K562 (cell line): ENCODE data around the gene PRDX3. TPM values are rescaled to one million over a fixed set of nuclear protein-coding genes. Genes with fewer than 3 reads are reported as not detected.

ENCODE experiments used
- ATAC-seq: fragments of 200-7000 bp; cut with Tn5 transposase; 3 replicates; pipeline ENCODE4 v1.9.1; 2020; ENCODE audit warnings: moderate library complexity
- BruUV-seq: library from RNA; stranded (reverse); fragments of 400-500 nt; replicated peaks from 2 replicates; lab custom pipeline; 2021; lab: Mats Ljungman, UMichigan
- CTCF ChIA-PET: fragments of 300-600 bp; formaldehyde crosslinking; extraction: SDS; loops from one replicate; lab custom pipeline; 2021; ENCODE audit warnings: low intra/inter-chr PET ratio; lab: Yijun Ruan, JAX
- POLR2A ChIA-PET: fragments of 300-600, 350-650 bp; sonication (Branson Sonifier 250); formaldehyde crosslinking; extraction: SDS; loops from one replicate; lab custom pipeline; 2021; ENCODE audit warnings: antibody characterized with exemption, inconsistent platforms; lab: Yijun Ruan, JAX
- DNase-seq, 4 experiments: peaks; one replicate each; pipeline versions ENCODE4 v3.0.0 to v3.0.0-alpha.2; 2011 to 2018; ENCODE audit warnings: low spot score in 3 of 4, mixed read lengths in 3 of 4; ENCODE audit errors: extremely low read depth in 1 of 4
- FAIRE-seq: peaks from 2 replicates; lab custom pipeline; 2011; peaks lifted over from hg19 to GRCh38; lab: Jason Lieb, UNC
- H2AFZ ChIP-seq: 2 replicates; pipeline ENCODE4 v1.6.0; 2011; ENCODE audit warnings: low read depth, low read length, control low read depth, inconsistent platforms
- H3K27ac ChIP-seq: fragments of 200-600 bp; 3 replicates; pipeline ENCODE4 v1.8.0; 2011; ENCODE audit warnings: low read depth, mild to moderate bottlenecking, control low read depth, inconsistent platforms, low read length, moderate library complexity, mixed read lengths; ENCODE audit errors: extremely low read depth
- H3K27me3 ChIP-seq, 2 experiments: fragments of 300-600 bp in 1 of 2; 2 replicates in 1 of 2; 3 replicates in 1 of 2; pipeline versions ENCODE4 v1.6.0 to v1.8.0; 2011; ENCODE audit warnings: inconsistent platforms in 2 of 2, low read length in 2 of 2, mild to moderate bottlenecking in 1 of 2, mixed read lengths in 1 of 2, moderate library complexity in 1 of 2; ENCODE audit not compliant: control insufficient read depth in 2 of 2, insufficient read depth in 2 of 2
- H3K36me3 ChIP-seq: fragments of 300-600 bp; 3 replicates; pipeline ENCODE4 v1.8.0; 2011; ENCODE audit warnings: mild to moderate bottlenecking, low read length, inconsistent platforms; ENCODE audit not compliant: control insufficient read depth, insufficient read depth
- H3K4me1 ChIP-seq, 2 experiments: fragments of 200-600 bp in 1 of 2; replicated peaks in 1 of 2; 2 replicates in 1 of 2; 3 replicates in 1 of 2; pipeline versions ENCODE4 v1.5.1 to v1.8.0; 2011; ENCODE audit warnings: inconsistent platforms in 2 of 2, low read length in 2 of 2, mild to moderate bottlenecking in 1 of 2, mixed read lengths in 1 of 2, moderate library complexity in 1 of 2; ENCODE audit not compliant: control insufficient read depth in 2 of 2, insufficient read depth in 2 of 2
- H3K4me2 ChIP-seq: 2 replicates; pipeline ENCODE4 v1.6.1; 2011; ENCODE audit warnings: low read length, control low read depth, inconsistent platforms, mixed read lengths; ENCODE audit not compliant: insufficient read depth
- H3K4me3 ChIP-seq: fragments of 200-600 bp; sonication (generic), shearing (Covaris generic); 2 replicates; pipeline ENCODE4 v1.5.1; 2016; ENCODE audit warnings: control low read depth, inconsistent platforms
- H3K79me2 ChIP-seq: fragments of 200-600 bp; 3 replicates; pipeline ENCODE4 v1.8.0; 2011; ENCODE audit warnings: low read length, inconsistent platforms; ENCODE audit not compliant: control insufficient read depth, insufficient read depth
- H3K9ac ChIP-seq, 2 experiments: 2 replicates each; pipeline versions ENCODE4 v1.6.0 to v1.6.1; 2011; ENCODE audit warnings: low read depth in 2 of 2, low read length in 2 of 2, control low read depth in 1 of 2, inconsistent platforms in 1 of 2, mild to moderate bottlenecking in 1 of 2, mixed read lengths in 1 of 2; ENCODE audit not compliant: insufficient read depth in 1 of 2
- H3K9me1 ChIP-seq: one replicate; pipeline ENCODE4 v1.6.0; 2011; ENCODE audit warnings: inconsistent platforms, mild to moderate bottlenecking, low read length, moderate library complexity; ENCODE audit not compliant: control insufficient read depth, insufficient read depth
- H3K9me3 ChIP-seq: replicated peaks from 2 replicates; pipeline ENCODE4 v1.5.1; 2011; ENCODE audit warnings: low read depth, low read length, inconsistent platforms; ENCODE audit not compliant: control insufficient read depth, insufficient read depth
- H4K20me1 ChIP-seq: replicated peaks from 2 replicates; pipeline ENCODE4 v1.6.1; 2011; ENCODE audit warnings: low read length, inconsistent platforms, mixed read lengths; ENCODE audit not compliant: control insufficient read depth, insufficient read depth
- ATF4 ChIP-seq: fragments of 450-650 bp; formaldehyde crosslinking; IDR thresholded peaks from 2 replicates; pipeline ENCODE4 v1.4.0; 2022; ENCODE audit warnings: mild to moderate bottlenecking, moderate library complexity
- POLR2AphosphoS2 ChIP-seq: IDR thresholded peaks from 2 replicates; pipeline ENCODE4 v1.6.1; 2012; ENCODE audit warnings: low read length, improper control_type of control experiment
- SPI1 ChIP-seq: IDR thresholded peaks from 2 replicates; pipeline ENCODE4 v1.6.1; 2011; ENCODE audit warnings: low read depth, low read length, control low read depth, borderline replicate concordance
- ZBTB33 ChIP-seq: sonication (generic); formaldehyde crosslinking; IDR thresholded peaks from 2 replicates; pipeline ENCODE4 v1.8.1; 2023; ENCODE audit warnings: mild to moderate bottlenecking, missing genetic modification reagents
- ZFP36 ChIP-seq: fragments of 150-350 bp; IDR thresholded peaks from 2 replicates; pipeline ENCODE4 v1.6.1; 2018; ENCODE audit warnings: low read length, low read depth; ENCODE audit not compliant: partially characterized antibody
- ZNF830 ChIP-seq: fragments of 250-450 bp; sonication (Bioruptor Pico); IDR thresholded peaks from 2 replicates; pipeline ENCODE4 v1.5.0; 2021; ENCODE audit warnings: mild to moderate bottlenecking
- WGBS: fragments of 100-300 bp; shearing (Covaris generic); methylation state at CpG from one replicate; pipeline ENCODE4 v1.1.6; 2016; ENCODE audit warnings: low coverage, mixed read lengths; ENCODE audit not compliant: insufficient coverage; ENCODE audit errors: missing lambda C conversion rate; 5-methylcytosine and 5-hydroxymethylcytosine counted together
- in situ Hi-C: fragments of 300-500 bp; cut with MboI; formaldehyde crosslinking; loops from 4 replicates; pipeline ENCODE4 v1.15.0; 2018; ENCODE audit warnings: inconsistent platforms, mixed read lengths
- intact Hi-C: fragments of 100-400 bp; cut with micrococcal nuclease; formaldehyde crosslinking; loops from 2 replicates; pipeline ENCODE4 v1.14.2; 2022
- polyA plus RNA-seq, 8 experiments: library from polyadenylated mRNA; depleted of rRNA in 4 of 8; stranded (reverse) in 5 of 8; unstranded in 3 of 8; fragments of >200 nt; fragmentation: Nextera tagmentation in 2 of 8; fragmentation: Illumina TruSeq in 1 of 8; extraction: Ambion mirVana in 2 of 8; extraction: Trizol in 1 of 8; gene quantifications; 2 replicates each; pipeline versions ENCODE4 v1.2.1 to v1.2.3, GENCODE V29; 2011 to 2014; ENCODE audit warnings: inconsistent platforms in 1 of 8, missing spikeins in 1 of 8
- total RNA-seq, 7 experiments: library from RNA; depleted of rRNA in 6 of 7; stranded (reverse); fragments of >200 nt in 6 of 7; fragmentation: Illumina TruSeq in 2 of 7; extraction: Trizol in 2 of 7; gene quantifications; 2 replicates each; pipeline versions ENCODE4 v1.2.1 to v1.2.3, GENCODE V29; 2011 to 2021; ENCODE audit warnings: low replicate concordance in 1 of 7

Gene PRDX3
- total and polyA plus RNA-seq, 9 of the 15 experiments (the other 6 are each of a cell fraction or from before 2014, with no cell fraction given): 122 to 994 (median 173) TPM

DNA sequence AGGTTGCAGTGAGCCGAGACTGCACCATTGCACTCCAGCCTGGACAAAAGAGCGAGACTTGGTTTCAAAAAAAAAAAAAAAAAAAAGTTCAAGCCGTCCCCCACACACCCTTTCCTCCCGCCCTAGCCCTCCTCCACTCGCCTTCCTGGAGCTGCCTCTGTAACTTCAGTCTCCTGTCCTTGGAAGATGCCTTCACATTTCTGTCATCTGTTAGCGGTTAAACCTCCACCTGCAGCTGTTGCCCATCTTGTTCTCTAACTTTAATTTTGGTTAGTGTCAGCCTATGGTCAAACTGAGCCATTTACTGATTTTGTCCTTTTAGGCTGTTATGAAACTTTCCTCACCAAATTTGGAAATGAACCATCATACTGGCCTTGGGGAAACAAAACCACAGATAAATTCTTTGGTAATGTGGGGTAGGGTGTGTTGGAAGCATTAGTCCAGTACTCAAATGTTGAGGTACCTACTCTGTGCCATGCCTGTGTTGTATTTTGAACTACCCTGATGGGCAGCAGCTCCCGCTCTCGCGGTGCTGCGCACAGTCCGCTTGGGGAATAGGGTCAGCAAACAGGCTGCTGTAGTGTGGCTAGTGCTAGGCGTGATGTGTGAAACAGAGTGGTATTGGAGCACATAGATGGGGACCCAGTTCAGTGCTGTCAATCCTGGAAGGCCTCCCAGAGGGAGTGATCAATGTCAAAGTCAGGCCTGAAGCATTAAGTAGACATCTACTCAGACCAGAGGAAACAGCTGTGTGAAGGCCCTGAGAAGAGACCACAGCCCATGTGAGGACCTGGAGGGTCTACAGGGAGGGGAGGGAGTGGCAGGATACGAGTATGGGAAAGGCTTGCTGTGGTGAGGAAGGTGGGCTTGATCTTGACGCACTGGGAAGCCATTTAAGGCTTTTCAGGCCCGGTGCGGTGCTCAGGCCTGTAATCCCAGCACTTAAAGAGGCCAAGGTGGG lies 40.0 kb downstream of the PRDX3 start:
- POLR2A ChIA-PET: interaction anchor here (0.6 to 1.3 kb wide), 2 partner anchors 8 to 75 kb away, joined by 3 read pairs; no protein-coding TSS in a partner anchor
- BruUV-seq: no TSS peak

More for the DNA sequence above, 40.0 kb downstream of the PRDX3 start:
- Histone ChIP-seq H3K27me3 (no peaks in the 10 kb centered on the region), H4K20me1 (no peaks in the 10 kb centered on the region), H2AFZ (no peak overlapping the region), H3K4me2 (no peak overlapping the region), H3K4me1 (0 out of 5 replicates have a peak, but pooled peaks cover 0 to under 1% of the 10 kb centered on the region in 2 experiments), H3K27ac (no peak overlapping the region), H3K4me3 (no peak overlapping the region), H3K9me3 (no peaks in the 10 kb centered on the region), H3K9me1 (no peaks in the 10 kb centered on the region), H3K9ac (no peak overlapping the region), H3K36me3 (peaks cover 41% of the 10 kb centered on the region; the same call in 2 of the 3 replicates), H3K79me2 (no peaks in the 10 kb centered on the region)
- in situ Hi-C loops: no loop called here
- peak; percentile 31 for ATAC-seq
- intact Hi-C loops: loop anchor here (2.0 kb wide), 1 partner anchor 60 kb away; no protein-coding TSS in a partner anchor
- no peak for FAIRE-seq
- no peak for DNase-seq
- CTCF ChIA-PET: no interaction called here
- TF ChIP-seq POLR2AphosphoS2 (peak; percentile 50; the same call in 1 of the 2 replicates), SPI1 (no peak), ATF4 (CRISPR knock-in tag) (no peak), ZFP36 (peak; percentile 86), ZNF830 (CRISPR knock-in tag) (no peak), ZBTB33 (CRISPR knock-in tag) (peak; percentile 39; the same call in 1 of the 2 replicates)
- 88% methylated on average over 9 of the region's 16 CpGs for WGBS
